Trophoblast cell (in vitro differentiated cells and primary cell): Measurements from ENCODE around the gene MAPKAPK2.

Source experiments
- DNase-seq, 2 donors: peaks; one replicate each; pipeline ENCODE4 v3.0.0-alpha.2; 2016
- H2AFZ ChIP-seq: 2 replicates; pipeline ENCODE4 v1.6.1; 2013; ENCODE audit warnings: low read length, moderate library complexity, mild to moderate bottlenecking; ENCODE audit not compliant: insufficient read depth, poor library complexity
- H2AK5ac ChIP-seq: 2 replicates; pipeline ENCODE4 v1.6.1; 2013; ENCODE audit warnings: mild to moderate bottlenecking, low read length
- H2BK120ac ChIP-seq: 2 replicates; pipeline ENCODE4 v1.6.1; 2013; ENCODE audit warnings: low read length, mild to moderate bottlenecking, moderate library complexity; ENCODE audit not compliant: insufficient read depth, poor library complexity
- H2BK12ac ChIP-seq: 2 replicates; pipeline ENCODE4 v1.6.1; 2013; ENCODE audit warnings: mild to moderate bottlenecking, low read length, moderate library complexity
- H2BK5ac ChIP-seq: 2 replicates; pipeline ENCODE4 v1.6.1; 2013; ENCODE audit warnings: low read length, low read depth, moderate library complexity, mild to moderate bottlenecking; ENCODE audit not compliant: poor library complexity
- H3K14ac ChIP-seq: 2 replicates; pipeline ENCODE4 v1.6.1; 2013; ENCODE audit warnings: mild to moderate bottlenecking, low read length
- H3K18ac ChIP-seq: 2 replicates; pipeline ENCODE4 v1.6.1; 2013; ENCODE audit warnings: mild to moderate bottlenecking, low read length
- H3K23ac ChIP-seq: 2 replicates; pipeline ENCODE4 v1.6.1; 2013; ENCODE audit warnings: low read length
- H3K27ac ChIP-seq: 2 replicates; pipeline ENCODE4 v1.5.1; 2013; ENCODE audit warnings: low read depth, mild to moderate bottlenecking, inconsistent platforms, low read length, moderate library complexity
- H3K27me3 ChIP-seq: 2 replicates; pipeline ENCODE4 v1.6.1; 2013; ENCODE audit warnings: inconsistent platforms, mild to moderate bottlenecking, low read length, moderate library complexity; ENCODE audit not compliant: insufficient read depth
- H3K36me3 ChIP-seq, 2 experiments: 1 replicate in 1 of 2; 2 replicates in 1 of 2; pipeline ENCODE4 v1.6.1; 2013; ENCODE audit warnings: low read length in 2 of 2, mild to moderate bottlenecking in 2 of 2, moderate library complexity in 1 of 2; ENCODE audit not compliant: insufficient read depth in 2 of 2, control insufficient read depth in 1 of 2
- H3K4ac ChIP-seq: 2 replicates; pipeline ENCODE4 v1.6.1; 2013; ENCODE audit warnings: low read depth, mild to moderate bottlenecking, low read length, moderate library complexity
- H3K4me1 ChIP-seq, 2 experiments: 1 replicate in 1 of 2; 2 replicates in 1 of 2; pipeline ENCODE4 v1.6.1; 2013; ENCODE audit warnings: low read length in 2 of 2, mild to moderate bottlenecking in 2 of 2, moderate library complexity in 1 of 2; ENCODE audit not compliant: insufficient read depth in 2 of 2, control insufficient read depth in 1 of 2
- H3K4me2 ChIP-seq: 2 replicates; pipeline ENCODE4 v1.6.1; 2013; ENCODE audit warnings: inconsistent platforms, mild to moderate bottlenecking, low read length, moderate library complexity
- H3K4me3 ChIP-seq: 2 replicates; pipeline ENCODE4 v1.5.1; 2013; ENCODE audit warnings: mild to moderate bottlenecking, low read depth, low read length, inconsistent platforms
- H3K79me1 ChIP-seq: one replicate; pipeline ENCODE4 v1.6.1; 2013; ENCODE audit warnings: low read length
- H3K79me2 ChIP-seq: 2 replicates; pipeline ENCODE4 v1.6.1; 2013; ENCODE audit warnings: low read length, mild to moderate bottlenecking; ENCODE audit not compliant: control insufficient read depth, insufficient read depth, poor library complexity
- H3K9ac ChIP-seq: 2 replicates; pipeline ENCODE4 v1.6.1; 2013; ENCODE audit warnings: mild to moderate bottlenecking, low read length
- H3K9me3 ChIP-seq: 2 replicates; pipeline ENCODE4 v1.6.1; 2013; ENCODE audit warnings: low read depth, mild to moderate bottlenecking, control low read depth, inconsistent platforms, low read length; ENCODE audit not compliant: insufficient read depth
- H4K12ac ChIP-seq: 2 replicates; pipeline ENCODE4 v1.6.1; 2013; ENCODE audit warnings: low read depth, mild to moderate bottlenecking, low read length, moderate library complexity
- H4K8ac ChIP-seq: 2 replicates; pipeline ENCODE4 v1.6.1; 2013; ENCODE audit warnings: low read depth, mild to moderate bottlenecking, low read length, moderate library complexity
- H4K91ac ChIP-seq: one replicate; pipeline ENCODE4 v1.6.1; 2013; ENCODE audit warnings: low read depth, mild to moderate bottlenecking, low read length, moderate library complexity
- WGBS: extraction: QIAGEN DNeasy Blood & Tissue Kit; methylation state at CpG from one replicate; pipeline ENCODE4 v1.1.7; 2013; ENCODE audit warnings: missing lambda C conversion rate; ENCODE audit not compliant: insufficient read length, insufficient coverage; ENCODE audit errors: extremely low coverage; 5-methylcytosine and 5-hydroxymethylcytosine counted together

MAPKAPK2 gene

DNA sequence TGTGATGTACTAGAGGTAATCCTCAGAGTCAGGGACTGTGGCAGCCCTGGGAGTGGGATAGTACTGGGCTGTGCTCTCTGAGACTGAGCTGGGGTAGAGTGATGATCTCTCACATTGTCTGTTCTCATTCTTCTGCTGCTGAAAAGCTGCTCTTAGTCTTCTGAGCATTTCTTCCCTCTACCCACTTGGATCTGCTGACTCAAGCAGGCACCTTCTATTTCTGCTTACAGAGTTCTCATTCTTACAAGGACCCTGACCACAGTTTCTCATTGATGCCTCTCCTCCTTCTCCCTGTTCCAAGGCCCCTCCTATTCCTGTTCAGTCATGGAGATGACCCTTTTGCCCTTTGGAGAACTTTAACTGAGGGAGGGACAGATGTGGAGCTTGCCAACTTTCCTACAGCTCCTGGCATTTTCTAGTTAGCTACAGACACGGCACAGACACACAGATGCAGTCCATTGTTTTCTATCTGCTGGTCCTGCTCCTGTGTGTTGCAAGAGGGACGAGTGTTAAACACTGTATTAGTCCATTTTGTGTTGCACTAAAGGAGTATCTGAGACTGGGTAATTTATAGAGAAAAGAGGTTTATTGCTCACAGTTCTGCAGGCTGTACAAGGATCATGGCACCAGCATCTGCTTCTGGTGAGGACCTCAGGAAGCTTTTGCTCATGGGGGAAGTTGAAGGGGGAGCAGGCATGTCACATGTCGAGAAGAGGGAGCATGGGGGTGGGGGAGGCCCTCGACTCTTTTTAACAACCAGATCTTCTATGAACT, 12.3 kb downstream of the MAPKAPK2 start:
- Histone ChIP-seq H2BK5ac (no peak overlapping the region), H3K9me3 (no peaks in the 10 kb centered on the region), H3K79me2 (peaks cover 5% of the 10 kb centered on the region), H2AK5ac (no peak overlapping the region), H2AFZ (no peak overlapping the region), H3K79me1 (no peaks in the 10 kb centered on the region), H3K36me3 (peaks cover 1 to 4% of the 10 kb centered on the region in 2 experiments), H2BK12ac (no peak overlapping the region), H3K27ac (no peak overlapping the region), H3K4me1 (peaks cover 28 to 32% of the 10 kb centered on the region in 2 experiments), H2BK120ac (no peak overlapping the region), H3K4me3 (no peak overlapping the region), H3K23ac (no peak overlapping the region), H3K18ac (no peak overlapping the region), H4K8ac (no peak overlapping the region), H3K9ac (no peak overlapping the region), H4K91ac (no peak overlapping the region), H4K12ac (no peak overlapping the region), H3K4ac (peak overlapping the region; percentile 12), H3K27me3 (no peaks in the 10 kb centered on the region), H3K4me2 (no peak overlapping the region), H3K14ac (no peak overlapping the region)
- no peak for DNase-seq
- WGBS: no CpG with 5 or more reads among the region's 4 CpGs

DNA sequence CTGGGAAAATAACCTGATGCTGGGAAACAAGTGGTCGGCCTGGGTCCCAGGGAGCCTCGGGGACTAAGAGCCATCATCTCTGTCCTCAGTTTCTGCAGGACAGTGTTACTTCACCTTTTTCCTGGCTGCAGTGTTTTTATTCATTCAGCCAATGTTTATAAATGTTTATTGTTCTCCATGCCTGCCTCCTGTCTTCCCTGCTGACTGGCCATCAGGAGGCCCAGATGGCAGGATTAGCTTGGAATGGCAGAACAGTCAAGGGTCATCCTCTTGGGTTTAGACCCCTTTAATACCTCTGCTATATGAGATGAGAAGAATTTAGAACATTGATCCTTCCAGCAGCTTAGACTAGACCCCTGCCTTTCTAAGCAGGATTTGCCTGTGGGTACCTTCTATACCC, 13.3 kb downstream of the MAPKAPK2 start:
- no peak overlapping the region for H3K18ac ChIP-seq
- H2AK5ac ChIP-seq: no peak overlapping the region
- H2AFZ ChIP-seq: no peak overlapping the region
- H3K9me3 ChIP-seq: no peaks in the 10 kb centered on the region
- no peaks in the 10 kb centered on the region for H3K79me1 ChIP-seq
- no peak overlapping the region for H2BK12ac ChIP-seq
- DNase-seq: no peak
- H3K4me2 ChIP-seq: no peak overlapping the region
- no peak overlapping the region for H4K12ac ChIP-seq
- no peak overlapping the region for H3K27ac ChIP-seq
- H3K36me3 ChIP-seq: peaks cover 1 to 4% of the 10 kb centered on the region in 2 experiments
- H3K4ac ChIP-seq: peak overlapping the region; percentile 15
- WGBS: no CpG with 5 or more reads among the region's 2 CpGs
- no peaks in the 10 kb centered on the region for H3K79me2 ChIP-seq
- H3K23ac ChIP-seq: no peak overlapping the region
- H3K14ac ChIP-seq: no peak overlapping the region
- no peak overlapping the region for H4K91ac ChIP-seq
- H3K27me3 ChIP-seq: no peaks in the 10 kb centered on the region
- H4K8ac ChIP-seq: no peak overlapping the region
- H3K4me3 ChIP-seq: no peak overlapping the region
- H3K9ac ChIP-seq: no peak overlapping the region
- no peak overlapping the region for H2BK5ac ChIP-seq
- H2BK120ac ChIP-seq: no peak overlapping the region
- H3K4me1 ChIP-seq: peaks cover 19 to 26% of the 10 kb centered on the region in 2 experiments

DNA sequence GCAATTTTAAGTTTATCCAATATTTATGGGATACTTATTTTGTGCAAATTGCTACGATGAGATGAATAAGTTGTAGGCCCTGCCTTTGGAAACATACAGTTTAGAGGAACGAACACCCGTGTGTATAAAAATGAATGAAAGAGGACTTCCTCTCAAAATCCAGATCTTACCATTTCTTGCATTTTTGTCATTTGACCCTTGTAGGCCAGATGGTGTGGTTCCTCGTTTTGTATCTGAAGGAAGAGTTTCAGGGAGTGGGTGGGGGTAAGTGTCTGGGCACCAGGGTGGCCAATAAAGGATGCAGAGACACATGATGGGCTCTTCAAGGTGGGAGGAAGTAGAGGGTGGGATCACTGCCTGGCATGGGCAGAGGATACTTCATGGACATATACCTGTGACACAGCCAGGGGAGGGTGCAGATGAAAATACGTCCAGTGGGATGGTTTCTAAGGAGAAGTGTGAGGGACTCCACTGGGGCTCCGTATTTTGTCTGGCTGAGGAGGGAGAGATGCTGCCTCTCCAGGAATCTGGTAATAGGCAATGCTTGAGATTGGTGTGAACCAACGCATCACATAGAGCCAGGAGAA, 14.4 kb downstream of the MAPKAPK2 start:
- Histone ChIP-seq H3K4me2 (no peak overlapping the region), H2BK5ac (no peak overlapping the region), H3K4me3 (no peak overlapping the region), H3K9me3 (no peaks in the 10 kb centered on the region), H2BK120ac (no peak overlapping the region), H2AFZ (no peak overlapping the region), H3K4me1 (peaks cover 8 to 15% of the 10 kb centered on the region in 2 experiments), H4K91ac (no peak overlapping the region), H3K36me3 (peaks cover 0 to 4% of the 10 kb centered on the region in 2 experiments), H4K12ac (no peak overlapping the region), H3K9ac (no peak overlapping the region), H4K8ac (no peak overlapping the region), H3K23ac (no peak overlapping the region), H3K79me2 (no peaks in the 10 kb centered on the region), H3K18ac (peak overlapping the region; percentile 31), H2AK5ac (no peak overlapping the region), H3K27me3 (no peaks in the 10 kb centered on the region), H3K4ac (peak overlapping the region; percentile 13), H3K79me1 (no peaks in the 10 kb centered on the region), H3K14ac (no peak overlapping the region), H2BK12ac (no peak overlapping the region), H3K27ac (no peak overlapping the region)
- no CpG with 5 or more reads among the region's 7 CpGs for WGBS
- no peak for DNase-seq

DNA sequence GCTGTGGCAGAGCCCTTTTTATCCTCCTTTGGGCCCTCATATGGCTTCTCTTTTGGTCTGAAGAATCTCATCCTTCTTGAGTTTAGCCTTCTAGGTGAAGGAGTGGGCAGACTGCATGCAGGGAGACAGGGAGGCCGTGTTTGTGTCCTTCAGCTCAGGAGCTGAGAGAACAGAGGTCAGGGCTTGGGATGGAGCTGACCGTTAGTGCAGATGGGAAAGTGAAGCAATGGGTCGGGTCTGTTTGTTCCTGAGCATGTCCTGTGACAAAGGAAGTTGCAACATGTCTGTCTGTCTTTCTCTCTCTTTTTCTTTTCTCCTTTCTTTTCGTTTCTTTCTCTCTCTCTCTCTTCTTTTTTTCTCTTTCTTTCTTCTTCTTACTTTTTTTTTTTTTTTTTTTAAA, 14.9 kb downstream of the MAPKAPK2 start:
- Histone ChIP-seq H3K4ac (no peak overlapping the region), H2AK5ac (no peak overlapping the region), H4K8ac (no peak overlapping the region), H4K12ac (no peak overlapping the region), H3K4me1 (peaks cover 3 to 10% of the 10 kb centered on the region in 2 experiments), H3K18ac (no peak overlapping the region), H3K27me3 (no peaks in the 10 kb centered on the region), H3K79me1 (no peaks in the 10 kb centered on the region), H3K14ac (no peak overlapping the region), H4K91ac (no peak overlapping the region), H2AFZ (no peak overlapping the region), H3K4me3 (no peak overlapping the region), H3K23ac (no peak overlapping the region), H2BK5ac (no peak overlapping the region), H3K27ac (no peak overlapping the region), H2BK120ac (no peak overlapping the region), H3K4me2 (no peak overlapping the region), H3K9me3 (no peaks in the 10 kb centered on the region), H3K79me2 (no peaks in the 10 kb centered on the region), H3K36me3 (peaks cover 0 to 4% of the 10 kb centered on the region in 2 experiments), H2BK12ac (no peak overlapping the region), H3K9ac (no peak overlapping the region)
- WGBS: no CpG with 5 or more reads among the region's 4 CpGs
- DNase-seq: no peak
